HG03064 (cell line): ENCODE data around the gene RBM33.

Source experiments
- ATAC-seq: cut with Tn5 transposase; IDR thresholded peaks from one replicate; pipeline ENCODE4 v1.9.1; 2021; ENCODE audit warnings: low read depth; ENCODE audit not compliant: unreplicated experiment

The RBM33 gene

DNA sequence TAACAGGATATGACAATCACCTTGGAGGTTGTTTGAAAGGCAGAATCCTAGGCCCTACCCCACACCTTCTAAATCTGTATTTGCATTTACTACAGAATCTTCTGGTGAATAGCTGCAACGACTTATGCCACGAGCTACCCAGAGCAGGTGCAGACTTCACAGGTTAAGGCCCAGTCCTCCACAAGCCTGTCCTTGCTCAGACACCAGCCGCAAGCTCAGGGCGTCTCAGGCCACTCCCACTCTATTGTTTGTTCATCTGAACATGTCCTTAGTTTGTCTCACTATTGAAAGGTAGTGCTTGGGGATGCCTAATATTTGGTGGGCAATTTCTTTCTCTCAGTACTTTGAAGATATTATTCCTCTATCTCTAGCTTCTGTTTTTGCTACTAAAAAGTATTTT lies 18.9 kb upstream of the RBM33 start:
- ATAC-seq, result no peak

GRCh38 chr7:155629171-155629570 lies 15.3 kb upstream of the RBM33 start:
- ATAC-seq, result no peak

- no peak for ATAC-seq
Measured at GRCh38 chr7:155631155-155631554, 13.3 kb upstream of the RBM33 start.

GRCh38 chr7:155635817-155636216 lies 8.6 kb upstream of the RBM33 start:
- no peak for ATAC-seq

- no peak for ATAC-seq
Measured at GRCh38 chr7:155637155-155637554, 7.3 kb upstream of the RBM33 start.

- ATAC-seq, result no peak
Measured at GRCh38 chr7:155638366-155638765, 6.1 kb upstream of the RBM33 start.

DNA sequence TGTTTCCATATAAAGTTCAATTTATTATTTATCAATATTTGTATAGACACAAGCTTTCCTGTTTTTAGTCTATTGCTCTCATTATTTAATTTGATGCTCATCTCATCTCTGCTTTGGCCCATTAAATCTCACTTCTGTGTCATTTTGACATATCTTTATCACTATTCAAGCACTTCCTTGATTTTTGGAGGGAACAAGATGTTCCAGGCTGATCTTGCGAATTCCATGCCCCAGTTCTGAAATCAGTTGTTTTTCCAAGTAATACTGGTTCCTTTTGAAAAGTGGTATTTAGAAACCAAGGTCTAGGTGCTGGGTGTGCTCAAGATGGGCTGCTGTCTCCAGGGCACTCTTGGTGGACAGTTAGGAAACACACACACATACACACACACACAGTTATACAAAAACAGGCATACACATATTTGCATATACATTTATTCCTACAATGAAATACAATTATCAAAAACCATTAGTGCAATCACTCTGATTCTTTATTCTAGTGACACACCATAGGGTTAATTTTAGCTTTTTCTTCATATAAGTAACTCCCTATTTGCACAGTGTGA lies 4.4 kb upstream of the RBM33 start:
- no peak for ATAC-seq

GRCh38 chr7:155640629-155641028 lies 3.8 kb upstream of the RBM33 start:
- no peak for ATAC-seq

- peak; percentile 22 for ATAC-seq
Measured at GRCh38 chr7:155643804-155644177, 670 bp upstream of the RBM33 start.

GRCh38 chr7:155644971-155645509 lies 579 bp downstream of the RBM33 start:
- ATAC-seq, result peak; percentile 24

DNA sequence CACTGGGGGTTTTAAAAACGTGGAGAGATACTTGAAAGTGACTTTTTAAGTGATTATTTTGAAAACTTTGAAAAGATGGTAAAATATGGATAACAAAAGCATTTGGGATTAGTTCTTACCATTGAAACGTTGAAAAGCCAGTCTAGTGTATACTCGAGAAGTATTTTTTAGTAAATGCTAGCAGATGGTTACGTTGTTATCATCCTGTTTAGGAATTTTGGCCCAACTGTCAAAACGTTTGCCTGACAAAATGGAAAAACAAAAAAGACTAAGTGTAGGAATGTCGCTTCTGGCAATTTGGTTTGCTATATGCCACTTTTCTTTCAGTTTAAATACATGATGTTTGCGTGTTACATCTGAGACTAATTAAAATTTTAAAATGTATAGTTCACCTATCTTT lies 1.2 kb downstream of the RBM33 start:
- ATAC-seq, result no peak

DNA sequence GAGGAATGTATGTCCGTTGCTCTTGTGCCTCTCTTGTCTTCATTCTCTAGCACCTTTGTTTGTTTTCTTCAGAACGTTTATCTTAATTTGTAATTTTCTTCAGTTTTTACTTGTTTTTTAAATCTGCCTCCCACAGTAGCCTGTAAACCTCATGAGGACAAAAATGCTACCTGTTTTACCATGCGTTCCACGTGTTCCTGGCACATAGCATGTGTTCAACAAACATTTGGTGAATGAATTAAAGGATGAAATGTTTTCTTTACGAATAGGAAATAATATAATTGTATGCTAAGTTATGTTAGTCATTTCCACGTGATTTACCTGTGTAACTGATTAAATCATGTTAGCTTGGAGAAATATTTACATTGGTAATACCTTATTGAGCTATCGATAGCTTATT lies 2.2 kb downstream of the RBM33 start:
- ATAC-seq, result no peak

- no peak for ATAC-seq
Measured at GRCh38 chr7:155647302-155647701, 2.8 kb downstream of the RBM33 start.

DNA sequence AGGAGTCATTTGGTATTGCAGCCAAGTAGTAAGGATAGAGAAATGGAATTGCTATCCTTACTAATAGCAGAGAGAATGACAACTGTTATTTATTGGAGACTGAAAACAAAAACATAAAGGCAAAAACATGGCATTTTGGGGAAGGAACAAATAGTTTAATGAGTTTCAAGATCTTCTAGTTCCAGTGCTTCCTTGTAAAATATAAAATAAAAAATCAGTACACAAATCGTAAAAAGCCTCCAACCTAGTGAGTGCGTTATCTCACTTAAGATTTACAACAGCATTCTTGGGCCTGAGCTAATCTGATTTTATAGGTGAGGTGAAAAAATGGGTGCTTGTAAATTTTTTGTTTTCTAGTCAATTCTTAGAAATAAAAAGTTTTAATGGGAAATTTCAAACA lies 3.3 kb downstream of the RBM33 start:
- ATAC-seq, result no peak

DNA sequence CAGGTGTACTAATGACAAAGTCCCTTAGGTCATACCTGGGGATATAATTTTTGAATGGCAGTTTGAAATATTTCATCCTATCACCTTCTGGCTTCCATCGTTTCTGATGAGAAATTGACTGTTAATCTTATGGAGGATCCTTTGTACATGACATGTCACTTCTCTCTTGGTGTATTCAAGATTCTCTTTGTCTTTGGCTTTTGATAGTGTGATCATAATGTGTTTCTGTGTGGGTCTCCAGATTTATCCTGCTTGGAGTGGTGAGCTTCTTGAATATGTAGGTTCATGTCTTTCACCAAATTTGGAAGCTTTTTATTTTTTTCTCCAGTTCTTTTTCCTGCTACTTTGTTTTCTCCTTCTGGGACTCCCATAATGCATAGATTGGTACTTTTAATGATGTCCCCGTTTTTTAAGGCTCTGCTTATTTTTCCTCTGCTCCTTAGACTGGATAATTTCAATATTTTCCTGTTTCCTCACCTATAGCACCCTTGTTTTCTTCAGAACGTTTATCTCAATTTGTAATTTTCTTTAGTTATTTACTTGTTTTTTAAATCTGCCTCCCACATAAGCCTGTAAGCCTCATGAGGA lies 4.4 kb downstream of the RBM33 start:
- ATAC-seq, result no peak

- ATAC-seq, result no peak
Measured at GRCh38 chr7:155649588-155649987, 5.1 kb downstream of the RBM33 start.

- ATAC-seq, result no peak
Measured at GRCh38 chr7:155652156-155653114, 8.0 kb downstream of the RBM33 start.

DNA sequence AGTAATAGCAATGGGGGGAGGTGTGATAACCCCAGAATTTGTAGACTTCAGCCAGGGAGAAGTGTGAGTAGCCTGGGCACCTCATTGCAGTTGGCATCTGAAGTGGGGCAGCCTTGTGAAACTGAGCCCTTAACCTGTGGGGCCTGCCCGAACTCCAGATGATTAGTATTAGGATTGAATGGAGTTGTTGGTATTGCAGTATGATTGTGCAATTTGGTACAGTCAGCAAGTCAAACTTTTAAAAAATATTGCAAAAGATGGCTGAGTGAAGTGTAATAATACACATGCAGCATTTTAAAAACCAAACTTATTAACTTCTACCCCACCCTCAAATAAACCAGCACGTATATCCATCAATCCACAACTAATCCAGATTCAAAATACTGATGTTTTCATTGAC lies 9.3 kb downstream of the RBM33 start:
- no peak for ATAC-seq

GRCh38 chr7:155656891-155657290 lies 12.4 kb downstream of the RBM33 start:
- ATAC-seq, result no peak

DNA sequence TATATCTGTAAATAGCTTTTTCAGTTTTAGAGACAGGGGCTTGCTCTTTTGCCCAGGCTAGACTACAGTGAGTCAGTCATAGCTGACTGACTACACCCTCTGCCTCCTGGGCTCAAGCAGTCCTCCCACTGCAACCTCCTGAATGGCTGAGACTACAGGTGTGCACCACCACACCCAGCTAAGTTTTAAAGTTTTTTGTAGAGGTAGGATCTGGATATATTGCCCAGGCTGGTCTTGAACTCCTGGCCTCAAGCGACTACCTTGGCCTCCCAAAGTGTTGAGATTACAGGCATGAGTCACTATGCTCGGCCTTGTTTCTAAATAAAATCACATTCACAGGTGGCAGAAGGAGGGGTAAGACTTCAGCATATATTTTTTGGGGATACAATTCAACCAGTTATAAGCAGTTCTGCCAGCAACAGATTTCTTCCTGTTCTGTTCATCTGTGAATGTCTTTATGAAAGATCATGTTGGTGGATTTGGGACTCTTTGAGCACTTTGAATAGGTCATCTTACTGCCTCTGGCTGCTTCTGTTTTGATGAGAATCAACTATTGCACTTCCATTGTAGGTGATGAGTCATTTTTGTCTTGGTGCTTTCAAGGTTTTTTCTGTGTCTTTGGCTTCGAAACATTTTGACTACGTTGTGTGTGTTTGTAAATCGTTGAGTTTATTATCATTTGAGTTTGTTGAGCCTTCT lies 15.7 kb downstream of the RBM33 start:
- ATAC-seq, result peak; percentile 73

GRCh38 chr7:155660758-155661093 lies 16.3 kb downstream of the RBM33 start:
- peak; percentile 58 for ATAC-seq
